NCI-H1436 (cell line): ENCODE measurements around the gene ZFP1.
"Not testable (repeated sequence)": the region's sequence is repeated elsewhere in the genome, so short reads cannot be mapped to it uniquely, and the experiment has no call there.

Experiments used
- DNase-seq: peaks from one replicate; lab custom pipeline; 2025; lab: John Stamatoyannopoulos, UW

The ZFP1 gene

DNA sequence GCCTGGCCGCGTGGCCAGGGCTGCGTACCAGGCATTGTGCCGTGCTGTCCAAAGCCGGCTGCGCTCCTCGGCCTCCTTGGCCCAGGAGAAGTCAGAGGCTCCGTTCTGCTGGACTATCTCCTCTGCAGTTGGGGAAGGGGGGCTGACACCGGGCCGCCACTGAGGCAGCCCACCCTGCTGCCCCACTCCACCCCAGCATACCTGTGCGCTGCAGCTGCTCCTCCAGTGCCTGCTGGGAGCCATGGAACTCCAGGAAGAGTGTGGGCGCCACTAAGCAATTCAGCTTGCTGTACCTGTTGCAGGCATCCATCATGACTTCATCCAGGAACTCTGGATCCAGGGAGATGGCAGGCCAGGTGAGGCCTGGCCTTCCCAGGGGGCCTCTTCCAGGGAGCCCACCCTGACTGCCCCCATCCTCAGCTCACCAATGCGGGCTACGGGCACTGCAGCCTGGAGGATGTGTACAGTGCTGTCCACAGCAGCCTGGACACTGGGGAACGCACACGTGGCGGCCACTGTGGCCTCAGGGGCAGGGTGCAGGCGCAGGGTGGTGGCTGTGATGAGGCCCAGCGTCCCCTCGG is 34.7 kb upstream of the ZFP1 start:
- DNase-seq: no peak

DNA sequence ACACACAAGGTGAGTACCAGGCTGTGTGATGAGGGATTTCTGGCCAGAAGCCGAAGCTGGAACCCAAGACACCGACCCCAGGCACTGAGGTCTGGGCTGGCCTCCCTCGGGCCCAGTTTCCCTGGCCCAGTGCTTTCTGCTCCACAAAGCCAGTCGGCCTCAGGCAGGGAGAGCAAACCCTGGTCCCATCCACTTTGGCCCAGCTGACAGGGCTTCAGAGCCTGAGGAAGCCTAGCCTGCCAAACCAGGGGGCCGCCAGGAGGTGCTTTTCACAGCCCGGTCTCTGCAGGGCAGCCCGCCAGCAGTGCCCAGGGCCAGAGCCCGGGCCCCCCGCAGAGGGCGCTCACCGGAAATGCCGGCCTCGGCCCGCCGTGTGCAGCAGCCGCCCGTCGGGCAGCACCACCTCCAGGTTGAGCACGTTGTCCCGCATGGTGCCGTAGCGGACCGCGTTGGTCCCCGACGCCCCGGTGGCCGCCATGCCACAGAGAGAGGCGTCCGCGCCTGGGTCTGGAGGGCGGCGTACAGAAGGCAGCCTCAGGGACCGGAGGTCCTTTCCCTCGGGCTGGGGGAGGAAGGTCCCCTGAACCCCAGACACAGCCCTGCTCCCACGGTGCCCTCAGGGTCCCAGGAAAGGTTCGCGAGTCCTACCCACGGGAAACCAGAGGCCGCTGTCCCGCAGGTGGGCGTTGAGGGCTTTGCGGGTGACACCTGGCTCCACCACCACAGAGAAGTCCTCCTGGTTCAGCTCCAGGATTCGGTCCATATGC is 34.0 kb upstream of the ZFP1 start:
- DNase-seq: no peak

DNA sequence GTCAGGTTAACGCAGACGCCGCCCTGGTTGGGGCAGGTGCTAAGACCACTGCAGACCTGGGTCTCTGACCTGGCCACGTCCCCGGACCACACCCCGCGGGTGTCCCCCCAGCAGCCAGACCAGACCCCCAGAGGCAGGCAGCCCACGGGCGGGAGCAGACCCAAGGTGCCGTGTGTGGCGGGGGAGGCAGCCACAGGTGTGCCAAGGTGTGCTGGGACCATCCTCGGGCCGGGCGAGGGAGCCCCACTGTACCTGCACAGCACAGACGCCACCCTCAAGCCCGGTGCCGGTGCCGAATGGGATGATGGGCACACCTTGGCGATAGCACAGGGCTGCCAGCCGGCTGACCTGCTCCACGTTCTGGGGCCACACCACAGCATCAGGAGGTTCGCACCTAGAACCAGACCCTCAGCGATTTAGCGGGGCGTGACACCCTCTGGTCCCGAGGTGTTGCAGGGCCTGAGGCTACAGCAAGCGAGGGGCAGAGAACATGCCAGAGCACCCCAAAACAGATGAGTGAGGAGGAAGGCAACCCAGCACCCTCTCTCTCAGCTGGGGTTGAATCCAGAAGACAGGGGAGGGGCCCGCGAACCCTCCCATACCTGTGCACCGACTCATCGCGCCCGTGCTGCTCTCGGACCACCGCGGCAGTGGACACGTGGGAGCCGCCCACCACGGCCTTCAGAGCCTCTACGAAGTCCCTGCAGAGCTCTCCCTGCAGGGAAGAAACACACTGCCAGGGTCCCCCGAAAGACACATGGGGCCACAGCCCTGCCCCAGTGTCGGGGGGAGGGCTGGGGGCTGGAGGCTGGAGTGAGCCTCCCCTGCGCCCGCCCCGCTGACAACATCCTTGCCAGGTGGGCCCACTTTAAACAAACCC is 33.1 kb upstream of the ZFP1 start:
- no peak for DNase-seq

DNA sequence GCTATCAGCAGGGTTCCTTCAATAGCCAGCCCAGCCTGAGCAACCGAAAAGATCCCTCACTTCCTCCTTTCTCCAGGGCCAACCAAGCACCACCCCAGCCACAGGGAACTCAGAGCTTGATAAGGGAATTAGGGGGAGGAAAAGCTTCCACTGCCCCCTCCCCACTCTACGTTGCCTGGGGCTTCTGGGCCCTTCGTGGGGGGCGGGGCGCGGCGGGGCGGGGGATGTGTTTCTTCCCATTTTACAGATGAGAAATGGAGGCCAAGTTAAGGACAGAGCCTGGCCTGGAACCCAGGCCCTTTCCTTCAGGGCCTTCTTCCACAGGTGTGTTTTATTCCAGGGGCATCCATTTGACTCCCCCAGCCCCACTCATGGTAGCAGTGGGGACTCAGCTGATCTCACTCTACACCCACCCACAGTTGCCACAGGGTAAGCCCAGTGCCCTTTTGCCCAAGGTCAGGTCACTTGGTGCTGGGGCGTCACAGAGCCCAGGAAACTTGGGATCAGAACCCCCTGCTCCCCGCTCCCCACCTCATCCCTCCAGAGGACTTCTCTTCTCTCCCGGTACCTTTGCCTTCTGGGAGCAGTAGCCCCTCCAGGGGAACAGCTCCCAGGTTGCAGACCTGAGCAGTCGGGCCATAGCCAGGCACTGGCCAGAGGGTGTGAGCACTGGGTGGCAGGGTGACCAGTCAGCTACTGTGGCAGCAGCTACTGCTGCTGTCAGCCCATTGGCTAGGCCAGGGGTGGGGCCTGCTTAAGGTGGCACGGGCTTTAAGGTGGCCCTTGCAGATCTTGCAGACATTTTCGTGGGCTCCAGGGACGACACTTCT is 32.0 kb upstream of the ZFP1 start, which contains the start of gene LDHD:
Gene LDHD, minus strand, starts transcription at position 700 of the 830 bp plus-strand sequence. Its CDS starts 60 bp downstream, at position 640.
- DNase-seq: peak; percentile 15

DNA sequence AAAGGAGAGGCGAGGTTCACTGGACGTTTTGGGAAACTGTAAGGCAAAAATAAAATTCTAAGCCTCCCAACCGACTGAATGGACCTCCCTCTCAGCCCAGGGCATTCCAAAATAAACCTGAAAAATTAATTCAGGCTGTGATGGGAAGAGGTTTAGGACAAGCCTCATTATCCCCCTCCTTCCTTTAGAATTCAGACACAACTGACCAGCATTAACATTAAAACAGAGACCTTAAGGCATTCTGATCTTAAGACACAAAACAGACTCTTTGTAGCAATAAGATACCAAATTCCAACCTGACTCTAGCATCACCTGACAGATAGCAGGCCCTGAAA is 31.4 kb upstream of the ZFP1 start:
- no peak for DNase-seq

DNA sequence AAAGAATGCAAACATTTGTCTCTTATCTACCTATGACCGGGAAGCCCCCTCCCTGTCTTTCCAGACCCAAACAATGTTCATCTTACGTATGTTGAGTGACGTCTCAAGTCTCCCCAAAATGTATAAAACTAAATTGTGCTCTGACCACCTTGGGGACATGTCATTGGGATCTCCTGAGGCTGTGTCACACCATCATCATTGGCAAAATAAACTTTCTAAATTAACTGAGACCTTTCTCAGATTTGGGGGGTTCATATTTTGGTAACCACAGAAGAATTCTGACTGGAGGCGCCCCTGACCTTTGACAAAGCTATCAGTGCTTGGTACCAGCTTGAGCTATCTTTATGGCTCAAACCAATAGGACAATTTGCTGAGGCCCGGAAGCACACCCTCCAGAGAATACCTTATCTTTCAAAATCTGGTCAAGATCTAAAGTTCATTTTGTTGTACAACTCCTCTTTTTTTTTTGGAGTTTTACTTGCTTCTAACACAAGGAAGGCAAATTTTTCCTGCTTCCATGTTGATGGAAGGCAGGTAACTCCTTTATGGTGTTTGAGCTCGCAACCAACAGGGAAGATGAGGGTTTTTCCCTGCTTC is 29.3 kb upstream of the ZFP1 start:
- DNase-seq: no peak

DNA sequence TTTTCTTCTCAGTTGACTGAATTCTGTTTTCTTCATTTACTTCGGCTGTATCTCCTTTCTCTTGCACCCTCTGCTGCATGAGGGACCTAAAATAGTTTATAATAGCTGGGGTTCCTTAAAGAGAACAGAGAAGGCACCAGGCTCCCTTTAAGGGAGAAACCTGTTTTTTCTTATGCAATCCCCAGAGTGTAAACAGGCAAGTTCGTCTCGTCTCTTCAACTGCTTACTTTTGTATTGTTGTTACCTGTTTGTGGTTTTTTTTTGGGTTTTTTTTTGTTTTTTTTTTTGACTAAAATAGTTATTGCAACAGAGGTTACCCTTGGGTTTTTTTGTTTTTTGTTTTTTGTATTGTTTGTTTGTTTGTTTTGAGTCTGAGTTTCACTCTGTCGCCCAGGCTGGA is 28.1 kb upstream of the ZFP1 start:
- DNase-seq: no peak

DNA sequence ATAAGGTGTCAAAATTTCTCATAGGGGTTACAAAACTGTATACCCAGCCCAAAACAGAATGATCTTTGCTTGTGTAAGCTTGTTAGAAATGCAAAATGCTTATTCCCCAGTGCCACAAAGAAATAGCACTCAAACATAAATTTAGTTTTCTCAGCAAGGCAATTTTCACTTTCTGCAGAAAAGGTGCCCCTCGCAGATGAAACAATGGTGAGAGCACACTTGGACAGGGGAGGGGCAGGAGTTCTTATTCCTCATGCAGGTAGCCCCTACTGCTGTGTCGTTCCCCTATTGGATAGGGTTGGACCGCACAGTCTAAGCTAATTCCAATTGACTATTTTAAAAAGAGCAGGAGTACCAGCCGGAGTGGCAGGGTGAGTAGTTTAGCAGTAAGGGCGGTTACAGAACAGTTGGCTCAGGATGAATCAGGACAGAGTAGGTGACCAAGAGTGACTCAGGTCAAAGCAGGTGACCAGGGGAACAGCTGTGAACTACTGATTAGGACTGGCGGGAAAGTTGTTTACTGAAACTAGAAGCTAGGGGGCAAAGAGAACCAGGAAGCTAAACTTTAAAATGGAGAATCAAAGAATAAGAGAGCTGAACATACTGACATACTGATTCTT is 26.3 kb upstream of the ZFP1 start:
- DNase-seq: no peak

DNA sequence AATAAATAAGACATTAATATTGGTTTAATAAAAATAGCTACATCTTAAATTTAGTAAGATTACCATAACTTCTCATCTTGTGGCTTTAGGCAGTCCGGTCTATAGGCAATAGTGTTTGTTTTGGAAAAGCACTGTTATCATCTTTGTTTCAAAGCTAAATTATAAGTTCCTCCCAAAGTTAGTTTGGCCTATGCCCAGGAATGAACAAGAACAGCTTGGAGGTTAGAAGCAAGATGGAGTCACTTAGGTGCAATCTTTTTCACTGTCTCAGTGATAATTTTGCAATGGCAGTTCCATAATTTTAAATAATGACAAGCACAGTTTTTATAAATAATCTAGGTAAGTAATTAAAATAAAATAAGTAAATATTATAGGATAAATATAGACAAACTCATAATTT is 25.7 kb upstream of the ZFP1 start:
- no peak for DNase-seq

DNA sequence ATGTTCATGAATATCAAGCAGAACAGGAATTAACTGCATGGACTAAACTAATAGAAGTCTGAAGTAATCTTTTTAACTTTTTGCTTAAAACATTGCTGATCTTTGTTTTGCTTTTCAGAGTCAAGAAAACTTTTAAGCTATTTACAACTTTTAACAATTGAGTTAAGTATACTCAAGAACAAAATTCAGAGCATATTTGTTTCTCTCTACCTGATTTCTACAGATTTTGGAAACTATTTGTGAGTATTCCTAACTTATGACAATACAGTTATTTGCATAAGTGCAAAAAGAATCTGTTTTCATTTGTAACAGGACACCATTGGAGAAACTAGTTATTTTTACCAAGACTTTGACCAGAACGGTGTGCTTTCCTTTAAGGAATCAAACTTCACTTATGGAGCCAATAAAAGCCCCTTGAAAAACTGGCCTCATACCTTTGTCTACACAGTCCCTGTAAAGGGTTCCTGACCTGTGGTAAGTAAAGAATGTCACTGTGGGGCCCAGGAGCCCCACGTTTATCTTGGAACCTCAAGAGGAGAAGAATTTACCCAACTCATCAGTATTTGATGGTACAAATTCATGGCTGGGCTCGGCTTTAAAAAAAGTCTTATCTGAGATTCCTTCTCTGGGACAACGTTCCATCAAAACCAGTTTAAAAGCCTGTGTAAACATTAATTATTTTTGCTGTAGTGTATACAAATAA is 20.5 kb upstream of the ZFP1 start:
- no peak for DNase-seq

DNA sequence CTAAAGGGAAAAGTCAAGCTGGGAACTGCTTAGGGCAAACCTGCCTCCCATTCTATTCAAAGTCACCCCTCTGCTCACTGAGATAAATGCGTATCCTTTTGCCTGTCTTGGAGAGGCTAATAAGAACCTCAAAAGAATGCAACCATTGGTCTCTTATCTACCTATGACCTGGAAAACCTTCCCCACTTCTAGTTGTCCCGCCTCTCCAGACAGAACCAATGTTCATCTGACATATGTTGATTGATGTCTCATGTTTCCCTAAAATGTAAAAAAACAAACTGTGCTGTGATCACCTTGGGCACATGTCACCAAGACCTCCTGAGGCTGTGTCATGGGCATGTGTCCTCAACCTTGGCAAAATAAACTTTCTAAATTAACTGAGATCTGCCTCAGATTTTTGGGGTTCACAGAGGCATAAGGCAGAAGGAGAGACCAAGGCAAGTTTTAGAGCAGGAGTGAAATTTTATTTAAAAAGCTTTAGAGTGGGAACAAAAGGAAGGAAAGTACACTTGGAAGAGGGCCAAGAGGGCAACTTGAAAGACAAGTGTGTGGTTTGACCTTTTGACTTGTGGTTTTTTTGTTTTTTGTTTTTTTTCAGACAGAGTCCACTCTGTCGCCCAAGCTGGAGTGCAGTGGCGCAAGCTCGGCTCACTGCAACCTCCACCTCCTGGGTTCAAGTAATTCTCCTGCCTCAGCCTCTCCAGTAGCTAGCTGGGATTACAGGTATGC is 18.7 kb upstream of the ZFP1 start:
- DNase-seq: not testable (repeated sequence)

DNA sequence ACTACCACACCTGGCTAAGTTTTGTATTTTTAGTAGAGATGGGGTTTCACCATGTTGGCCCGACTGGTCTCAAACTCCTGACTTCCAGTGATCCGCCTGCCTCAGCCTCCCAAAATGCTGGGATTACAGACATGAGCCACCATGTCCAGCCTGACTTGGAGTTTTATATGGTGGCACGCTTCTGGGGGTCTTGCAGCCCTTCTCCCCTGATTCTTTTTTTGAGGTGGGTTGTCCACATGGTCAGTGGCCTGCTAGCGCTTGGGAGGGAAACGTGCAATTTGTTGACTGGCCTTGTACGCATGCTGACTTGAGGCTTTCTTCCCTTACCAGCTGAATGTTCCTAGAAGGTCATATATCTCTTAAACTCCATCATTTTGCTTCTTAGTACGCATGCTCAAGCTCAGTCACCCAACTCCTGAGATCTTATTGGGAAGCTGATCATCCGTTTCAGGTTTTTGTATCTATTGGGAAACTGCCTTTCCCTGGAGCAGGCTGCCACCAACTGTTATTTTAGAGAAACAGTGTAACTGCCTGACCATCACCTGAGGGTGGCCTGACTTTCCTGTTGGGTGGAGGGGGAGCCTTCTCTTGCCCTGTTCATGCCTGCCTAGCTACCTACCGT is 18.1 kb upstream of the ZFP1 start:
- no peak for DNase-seq

DNA sequence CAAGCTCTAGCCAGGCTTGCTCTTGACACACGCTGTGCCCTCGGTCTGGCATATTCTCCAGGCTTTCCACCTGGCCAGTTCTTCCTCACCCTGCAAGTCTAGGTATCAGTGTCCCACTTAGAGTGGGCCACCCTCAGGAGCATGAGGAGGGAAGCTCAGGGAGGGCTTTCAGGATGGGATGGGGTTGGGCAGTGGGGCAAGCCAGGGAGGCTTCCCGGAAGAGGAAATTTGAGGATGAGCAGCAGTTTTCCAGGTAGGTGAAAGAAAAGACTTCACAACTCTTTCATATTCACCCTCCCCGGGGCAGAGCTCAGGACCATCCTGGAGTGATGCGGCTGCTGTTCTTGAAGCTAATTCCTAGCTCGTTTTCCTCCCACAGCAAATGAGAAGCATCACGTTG is 17.2 kb upstream of the ZFP1 start:
- no peak for DNase-seq

DNA sequence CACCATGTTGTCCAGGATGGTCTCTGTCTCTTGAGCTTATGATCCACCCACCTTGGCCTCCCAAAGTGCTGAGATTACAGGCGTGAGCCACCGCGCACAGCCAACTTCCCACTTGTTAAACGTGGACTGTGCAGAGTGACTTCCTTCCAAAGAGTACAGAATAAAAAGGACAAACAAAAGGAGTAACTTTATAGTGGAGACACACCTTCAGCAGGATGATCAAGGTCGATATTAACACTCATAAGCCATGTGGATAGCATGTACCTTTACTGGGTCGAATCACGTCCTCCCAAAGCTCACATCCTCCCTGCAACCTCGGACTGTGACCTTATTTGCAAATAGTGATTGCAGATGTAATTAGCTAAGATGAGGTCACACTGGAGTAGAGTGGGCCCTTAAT is 10.1 kb upstream of the ZFP1 start:
- no peak for DNase-seq

DNA sequence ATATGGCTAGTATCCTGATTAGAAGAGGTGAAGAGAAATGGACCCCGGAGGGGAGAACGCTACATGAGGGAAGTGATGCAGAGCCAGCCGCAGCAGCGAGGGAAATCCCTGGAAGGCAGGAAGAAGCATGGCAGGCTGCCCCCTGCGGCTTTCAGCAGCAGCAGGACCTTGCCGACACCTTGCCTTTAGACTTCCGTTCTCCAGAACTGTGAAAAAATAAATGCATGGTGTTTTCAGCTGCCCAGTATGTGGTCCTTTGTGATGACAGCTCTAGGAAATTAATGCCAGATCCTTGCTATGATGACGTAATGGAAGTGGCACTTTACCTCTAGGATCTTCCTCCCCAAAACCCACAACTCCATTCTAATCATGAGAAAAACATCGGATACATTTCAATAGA is 9.7 kb upstream of the ZFP1 start:
- no peak for DNase-seq

DNA sequence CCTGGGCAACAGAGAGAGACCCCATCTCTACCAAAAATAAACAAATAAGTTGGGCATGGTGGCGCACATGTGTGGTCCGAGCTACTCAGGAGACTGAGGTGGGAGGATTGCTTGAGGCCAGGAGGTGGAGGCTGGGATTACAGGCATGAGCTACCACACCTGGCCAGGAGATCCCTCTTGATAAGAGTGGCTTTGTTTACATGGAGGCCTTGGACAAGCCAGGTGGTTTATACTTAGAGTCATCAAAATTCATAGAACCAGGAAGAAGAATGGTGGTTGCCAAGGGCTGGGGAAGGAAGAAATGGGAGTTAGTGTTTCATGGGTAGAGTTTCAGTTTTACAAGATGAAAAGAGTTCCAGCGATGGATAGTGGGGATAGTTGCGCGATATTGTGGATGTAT is 8.8 kb upstream of the ZFP1 start:
- DNase-seq: no peak

DNA sequence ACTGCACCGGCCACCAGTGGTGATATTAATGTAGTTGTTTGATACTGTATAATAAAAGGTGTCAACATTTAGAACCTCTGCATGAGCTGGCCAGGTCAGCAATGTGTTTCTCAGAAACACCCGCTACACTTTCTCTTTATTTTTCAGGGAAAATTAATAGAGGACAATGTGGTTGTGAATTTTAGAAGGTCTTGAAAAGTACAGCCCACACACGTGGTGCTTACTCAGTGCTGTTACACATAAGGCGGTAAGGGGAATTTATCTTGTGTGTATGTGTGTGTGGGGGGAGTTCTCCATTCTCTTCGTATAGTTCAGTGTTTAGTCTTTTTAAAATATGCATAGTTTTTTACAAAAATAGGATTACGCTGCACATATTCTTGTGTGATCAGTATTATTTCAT is 4.4 kb upstream of the ZFP1 start:
- DNase-seq: no peak

DNA sequence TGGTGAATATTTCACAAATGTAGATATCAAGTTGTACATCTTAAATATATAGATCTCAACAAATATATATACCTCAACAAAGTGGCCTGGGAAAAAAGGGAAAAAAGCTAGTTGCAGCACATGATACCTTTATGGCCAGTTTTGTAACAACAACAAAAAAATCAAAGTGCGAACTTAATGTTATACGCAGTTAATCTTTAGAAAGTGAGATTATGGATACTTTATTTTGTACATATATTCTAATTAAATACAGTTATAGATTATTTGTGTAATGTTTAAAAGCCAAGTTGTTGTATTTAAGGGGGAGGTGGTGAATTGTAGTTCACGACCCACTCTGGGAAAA is 385 bp upstream of the ZFP1 start:
- no peak for DNase-seq

DNA sequence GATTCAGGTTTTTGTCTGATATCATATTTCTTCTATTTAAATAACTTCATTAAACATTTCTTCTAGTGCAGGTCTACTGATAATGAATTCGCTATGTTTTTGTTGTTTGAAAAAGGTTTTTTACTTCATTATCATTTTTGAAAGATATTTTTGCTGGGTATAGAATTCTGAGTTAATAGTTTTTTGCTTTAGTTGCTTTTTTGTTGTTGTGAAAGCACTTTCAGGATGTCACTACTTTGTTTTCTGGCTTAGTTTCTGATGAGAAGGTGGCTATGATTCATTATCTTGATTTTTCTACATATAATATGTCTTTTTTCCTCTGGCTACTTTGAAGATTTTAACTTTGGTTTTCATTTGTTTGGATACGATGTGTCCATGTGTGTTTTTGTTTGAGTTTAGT is 3.5 kb downstream of the ZFP1 start:
- DNase-seq: no peak

DNA sequence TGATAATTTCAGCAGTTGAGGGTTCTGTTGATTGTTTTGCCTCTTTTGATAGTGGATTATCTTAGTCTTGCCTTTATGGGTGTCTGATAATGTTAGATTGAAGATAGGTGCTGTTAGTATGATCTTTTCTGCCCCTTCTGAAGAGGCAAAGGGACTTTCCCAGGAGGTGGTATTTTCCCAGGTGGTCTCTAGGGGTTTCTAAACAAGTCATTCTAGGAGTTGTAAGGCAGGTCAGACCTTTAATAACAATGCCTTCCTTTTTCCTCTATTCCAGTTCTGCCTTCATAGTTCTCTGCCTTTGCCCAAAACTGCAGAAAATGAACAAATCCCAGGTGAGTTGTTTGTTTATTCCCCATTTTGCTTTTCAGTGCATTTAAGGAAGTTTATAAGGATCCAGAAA is 4.3 kb downstream of the ZFP1 start:
- no peak for DNase-seq
